Fibroblast of skin of right biceps (primary cell): ENCODE results near the gene TBRG1.

Experiments used
- DNase-seq: peaks from one replicate; pipeline ENCODE4 v3.0.0-alpha.2; 2013

TBRG1 gene

GRCh38 chr11:124618863-124619262, 3.8 kb upstream of the TBRG1 start:
- no peak for DNase-seq

GRCh38 chr11:124623861-124624525, 1.3 kb downstream of the TBRG1 start:
- DNase-seq, result no peak

GRCh38 chr11:124625504-124626168, 3.0 kb downstream of the TBRG1 start:
- DNase-seq, result no peak

GRCh38 chr11:124627546-124627945, 4.9 kb downstream of the TBRG1 start:
- DNase-seq, result no peak

GRCh38 chr11:124629961-124630360, 7.3 kb downstream of the TBRG1 start:
- no peak for DNase-seq

- DNase-seq, result no peak
Measured at GRCh38 chr11:124633355-124633754, 10.7 kb downstream of the TBRG1 start.

- DNase-seq, result no peak
Measured at GRCh38 chr11:124635932-124636331, 13.3 kb downstream of the TBRG1 start.

- DNase-seq, result no peak
Measured at GRCh38 chr11:124638500-124638899, 15.8 kb downstream of the TBRG1 start.

GRCh38 chr11:124639186-124639585, 16.5 kb downstream of the TBRG1 start:
- DNase-seq, result no peak

GRCh38 chr11:124640666-124641065, 18.0 kb downstream of the TBRG1 start:
- DNase-seq, result no peak

GRCh38 chr11:124642628-124643027, 20.0 kb downstream of the TBRG1 start:
- DNase-seq, result no peak

GRCh38 chr11:124643042-124643604, 20.5 kb downstream of the TBRG1 start:
- DNase-seq, result no peak

- DNase-seq, result peak; percentile 90
Measured at GRCh38 chr11:124643605-124644425, 21.2 kb downstream of the TBRG1 start.

- peak; percentile 75 for DNase-seq
Measured at GRCh38 chr11:124644426-124645280, 22.0 kb downstream of the TBRG1 start.

- no peak for DNase-seq
Measured at GRCh38 chr11:124646148-124646547, 23.5 kb downstream of the TBRG1 start.

- no peak for DNase-seq
Measured at GRCh38 chr11:124648610-124649009, 25.9 kb downstream of the TBRG1 start.

GRCh38 chr11:124656774-124657630, 34.3 kb downstream of the TBRG1 start:
- peak; percentile 30 for DNase-seq

- peak; percentile 48 for DNase-seq
Measured at GRCh38 chr11:124657904-124658303, 35.2 kb downstream of the TBRG1 start.

GRCh38 chr11:124658501-124658900, 35.8 kb downstream of the TBRG1 start:
- no peak for DNase-seq

GRCh38 chr11:124658986-124659385, 36.3 kb downstream of the TBRG1 start:
- DNase-seq, result no peak

- no peak for DNase-seq
Measured at GRCh38 chr11:124661553-124661952, 38.9 kb downstream of the TBRG1 start.

- no peak for DNase-seq
Measured at GRCh38 chr11:124662106-124662505, 39.4 kb downstream of the TBRG1 start.
